SH-SY5Y (cell line): ENCODE results near the gene HOXB4.

Source experiments
- GATA2 ChIP-seq: IDR thresholded peaks from 2 replicates; pipeline ENCODE4 v1.6.1; 2011; ENCODE audit warnings: mild to moderate bottlenecking, low read depth, low read length
- GATA3 ChIP-seq: IDR thresholded peaks from 2 replicates; pipeline ENCODE4 v1.6.1; 2011; ENCODE audit warnings: low read depth, mild to moderate bottlenecking, low read length, moderate library complexity

The HOXB4 gene

DNA sequence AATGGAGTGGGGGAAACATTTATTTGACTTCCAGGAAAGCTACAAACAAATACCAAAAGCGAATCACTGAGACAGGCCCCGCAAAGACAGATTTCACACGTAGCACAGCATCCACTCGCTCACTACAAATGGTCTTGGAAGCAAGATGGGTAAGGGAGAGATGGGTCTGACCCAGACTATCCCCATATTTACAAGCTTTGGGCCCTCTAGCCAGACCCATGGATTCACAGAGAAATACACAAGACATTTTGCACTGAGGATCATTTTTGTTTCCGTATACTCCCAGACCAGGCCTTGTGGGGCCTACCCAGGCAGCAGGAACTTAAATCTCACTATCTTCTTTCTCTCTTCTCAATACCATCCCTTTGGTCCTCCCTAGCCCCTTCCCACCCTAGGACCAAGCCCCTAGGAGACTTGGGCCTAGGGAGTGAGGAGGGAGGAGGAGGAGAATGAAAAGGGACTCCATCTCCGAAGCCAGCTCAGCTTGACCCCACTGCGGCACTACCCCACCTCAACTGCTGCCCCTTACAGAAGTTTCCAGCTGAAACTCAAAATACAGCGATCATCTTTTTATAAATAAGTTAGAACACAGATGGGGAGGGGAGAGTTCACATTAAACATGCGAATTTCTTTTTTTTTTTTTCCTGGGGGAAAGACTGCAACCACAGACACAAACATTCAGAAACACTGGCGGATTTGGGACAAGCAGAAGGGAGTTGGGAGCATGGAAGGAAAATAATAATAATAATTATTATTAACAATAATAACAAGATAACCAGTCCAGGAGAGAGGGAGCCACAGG, 13.3 kb upstream of the HOXB4 start:
- TF ChIP-seq GATA3 = no peak
- TF ChIP-seq GATA2 = no peak

DNA sequence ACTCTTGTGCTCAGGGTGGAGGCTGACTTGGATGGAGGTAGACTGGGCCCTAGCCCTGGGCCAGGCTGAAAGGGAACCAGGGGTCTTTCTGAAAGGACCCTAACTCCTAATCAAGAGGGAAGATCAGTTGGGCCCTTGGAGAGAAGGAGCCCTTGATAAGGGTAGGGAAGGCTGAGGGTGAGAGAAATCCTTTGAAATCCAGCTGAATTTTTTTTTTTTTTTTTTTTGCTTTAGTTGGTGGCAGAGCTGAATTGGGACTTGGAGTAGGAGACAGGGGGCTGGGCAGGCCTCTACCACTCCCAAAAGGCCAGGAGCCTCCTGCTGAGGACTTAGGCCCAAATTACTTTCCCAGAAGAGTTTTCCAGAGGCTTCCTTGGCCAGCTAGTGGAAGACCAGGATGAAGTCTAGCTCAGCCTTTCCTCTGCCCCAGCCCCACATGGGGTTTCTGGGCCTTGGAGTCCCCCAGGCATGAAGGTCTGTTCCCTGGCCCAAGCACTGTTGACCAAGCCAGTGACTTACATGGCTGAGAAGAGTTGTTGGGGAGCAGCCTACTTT, 12.5 kb upstream of the HOXB4 start:
- TF ChIP-seq GATA3 (no peak), GATA2 (no peak)

DNA sequence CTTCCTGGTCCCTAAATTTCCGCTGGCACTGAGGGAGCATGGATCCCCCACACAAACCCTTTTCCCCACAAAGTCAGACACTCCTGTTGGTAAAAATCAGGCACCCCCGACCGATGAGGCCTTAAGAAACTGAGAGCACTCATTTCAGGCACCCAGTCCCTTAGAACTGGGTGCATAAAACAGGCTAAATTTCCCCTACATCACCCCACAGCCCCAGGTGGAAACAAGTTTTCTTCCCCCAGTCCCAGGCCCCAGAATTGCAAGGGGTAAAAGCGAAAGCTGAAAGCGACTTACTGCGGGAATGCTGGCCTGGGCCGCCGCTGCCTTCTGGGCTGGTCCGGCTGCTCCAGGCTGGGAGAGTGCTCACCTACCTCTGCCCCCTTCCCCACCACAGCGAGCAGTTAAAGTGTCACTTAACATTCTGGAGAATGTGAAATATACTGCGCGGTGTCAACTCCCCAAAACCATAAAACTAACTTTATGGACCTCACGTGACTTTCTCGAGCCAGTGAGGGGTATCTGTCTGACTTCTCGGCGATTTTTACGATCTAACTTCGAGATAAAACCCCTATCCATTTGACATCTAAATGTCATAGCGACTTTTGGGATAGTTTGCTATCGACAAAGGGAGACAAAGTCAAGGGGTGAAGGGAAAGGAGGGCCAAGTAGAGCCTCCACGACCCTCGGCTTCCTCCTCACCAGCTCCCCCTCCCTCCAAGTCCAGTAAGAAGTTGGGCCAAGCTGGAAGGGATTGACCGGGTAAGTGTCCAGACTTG, 11.9 kb upstream of the HOXB4 start, which contains the start of gene HOXB3:
TSS of gene HOXB3 (minus strand) at position 411 of the 776 bp plus-strand sequence. CDS start 37,767 bp downstream, outside the sequence.
- TF ChIP-seq GATA3 (no peak), GATA2 (no peak)

DNA sequence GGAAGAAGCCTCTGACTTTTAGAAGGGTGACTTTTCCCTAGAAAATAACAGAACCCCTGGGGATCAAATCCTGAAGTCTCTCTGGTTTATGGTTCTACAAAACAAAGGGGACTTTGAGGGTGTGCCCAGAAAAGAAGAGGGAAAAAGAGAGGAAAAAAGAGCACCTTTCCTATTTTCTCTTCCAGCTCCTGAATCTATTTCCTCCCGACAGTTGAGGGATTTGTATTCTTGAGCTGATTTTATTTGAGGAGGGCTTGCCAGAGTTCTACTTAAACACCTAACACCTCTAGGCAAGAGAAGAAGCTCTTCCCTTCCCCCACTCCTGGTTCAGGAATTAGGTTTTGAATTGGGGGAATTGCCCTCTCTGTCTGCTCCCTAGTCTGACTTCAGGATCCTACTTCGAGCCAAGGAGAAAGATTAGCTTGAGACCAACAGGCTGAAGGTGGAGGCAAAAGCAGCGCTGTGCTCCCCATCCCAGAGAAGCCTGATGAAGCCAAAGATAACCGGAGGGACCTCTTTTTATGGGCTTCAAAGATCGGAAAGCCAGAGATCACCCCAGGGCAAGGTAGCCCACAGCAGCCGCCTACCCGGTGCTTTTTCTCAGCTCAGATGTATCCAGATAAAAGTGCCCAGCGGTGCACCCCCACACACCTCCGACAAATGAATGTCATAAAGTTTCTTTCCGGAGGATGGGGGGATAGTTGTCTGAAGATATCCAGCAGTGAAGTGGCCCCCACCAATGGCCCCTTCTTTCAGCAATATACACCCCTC, 11.1 kb upstream of the HOXB4 start:
- no peak for TF ChIP-seq GATA3
- TF ChIP-seq GATA2 = no peak

DNA sequence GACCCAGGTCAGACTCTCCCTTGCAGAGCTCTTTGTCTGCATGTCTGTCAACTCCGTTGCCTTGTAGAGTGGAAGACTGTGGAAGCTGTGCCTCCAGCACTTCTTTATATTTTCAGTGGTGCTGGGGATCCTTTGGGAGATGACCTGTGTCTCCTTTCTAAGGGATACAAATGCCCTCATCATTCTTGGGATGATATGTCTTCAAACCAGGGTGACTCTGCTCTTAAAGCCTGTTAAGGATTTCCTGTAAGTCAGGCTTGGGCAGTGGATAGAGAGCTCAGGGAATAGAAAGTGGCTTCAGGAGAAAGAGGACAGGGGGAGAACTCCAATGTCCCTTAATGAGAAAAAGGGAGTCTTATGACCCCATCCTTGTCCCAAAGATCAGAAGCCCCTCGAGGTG, 10.4 kb upstream of the HOXB4 start:
- TF ChIP-seq GATA2 (no peak), GATA3 (no peak)

DNA sequence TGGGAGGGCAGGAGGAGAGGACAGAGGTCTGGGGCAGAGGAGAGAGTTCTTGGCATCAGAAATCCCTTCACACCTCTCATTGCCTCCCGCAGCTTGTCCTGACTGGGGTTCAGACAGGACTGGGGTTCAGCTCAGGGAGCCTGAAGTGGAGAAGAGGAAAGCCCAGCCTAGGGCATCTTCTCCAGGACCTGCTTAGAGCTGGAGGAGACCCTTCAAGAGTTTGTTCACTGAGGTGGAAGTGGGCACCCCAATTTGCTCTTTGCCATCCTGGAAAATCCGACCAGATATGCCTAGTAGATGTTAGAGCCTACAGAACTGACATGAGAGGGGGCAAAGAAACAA, 9.9 kb upstream of the HOXB4 start:
- TF ChIP-seq GATA2 (no peak), GATA3 (no peak)

DNA sequence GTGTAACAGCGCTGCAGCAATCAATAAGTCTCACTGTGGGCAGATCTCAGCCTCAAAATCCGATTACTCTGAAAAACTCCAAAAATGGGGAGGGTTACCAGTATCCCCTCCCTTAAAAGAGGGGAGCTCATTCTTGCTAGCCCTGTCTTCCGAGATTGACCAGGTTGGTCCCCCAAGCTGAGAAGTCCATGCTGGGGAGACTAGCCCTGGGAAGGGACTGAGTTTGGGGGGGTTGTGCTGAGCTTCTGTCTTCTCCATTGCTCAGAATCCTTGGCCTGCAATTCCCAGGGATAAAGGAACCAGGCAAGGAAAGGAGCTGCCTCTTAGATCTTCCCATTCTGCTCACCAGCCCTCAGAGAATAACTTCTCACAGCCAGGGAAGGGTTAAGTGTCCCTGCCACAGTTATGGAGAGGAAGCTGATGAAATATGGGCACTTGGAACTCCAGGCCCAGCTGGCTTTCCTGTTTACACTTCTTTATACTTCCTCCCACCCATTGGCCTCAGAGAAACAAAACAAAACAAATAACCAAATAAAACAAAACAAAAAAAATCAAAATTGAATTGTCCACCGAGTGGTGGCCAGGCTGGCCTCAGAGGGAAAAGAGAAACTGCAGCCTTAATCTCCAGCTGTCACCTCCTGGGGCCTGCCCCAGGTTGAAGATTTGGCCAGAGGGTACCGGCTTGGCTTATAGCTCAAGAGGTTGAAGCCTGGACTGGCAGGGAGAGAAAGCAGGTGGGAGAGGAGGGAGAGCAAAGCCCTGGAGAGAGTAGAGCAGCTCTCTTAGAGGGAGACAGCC, 9.3 kb upstream of the HOXB4 start:
- TF ChIP-seq GATA3 (no peak), GATA2 (no peak)

DNA sequence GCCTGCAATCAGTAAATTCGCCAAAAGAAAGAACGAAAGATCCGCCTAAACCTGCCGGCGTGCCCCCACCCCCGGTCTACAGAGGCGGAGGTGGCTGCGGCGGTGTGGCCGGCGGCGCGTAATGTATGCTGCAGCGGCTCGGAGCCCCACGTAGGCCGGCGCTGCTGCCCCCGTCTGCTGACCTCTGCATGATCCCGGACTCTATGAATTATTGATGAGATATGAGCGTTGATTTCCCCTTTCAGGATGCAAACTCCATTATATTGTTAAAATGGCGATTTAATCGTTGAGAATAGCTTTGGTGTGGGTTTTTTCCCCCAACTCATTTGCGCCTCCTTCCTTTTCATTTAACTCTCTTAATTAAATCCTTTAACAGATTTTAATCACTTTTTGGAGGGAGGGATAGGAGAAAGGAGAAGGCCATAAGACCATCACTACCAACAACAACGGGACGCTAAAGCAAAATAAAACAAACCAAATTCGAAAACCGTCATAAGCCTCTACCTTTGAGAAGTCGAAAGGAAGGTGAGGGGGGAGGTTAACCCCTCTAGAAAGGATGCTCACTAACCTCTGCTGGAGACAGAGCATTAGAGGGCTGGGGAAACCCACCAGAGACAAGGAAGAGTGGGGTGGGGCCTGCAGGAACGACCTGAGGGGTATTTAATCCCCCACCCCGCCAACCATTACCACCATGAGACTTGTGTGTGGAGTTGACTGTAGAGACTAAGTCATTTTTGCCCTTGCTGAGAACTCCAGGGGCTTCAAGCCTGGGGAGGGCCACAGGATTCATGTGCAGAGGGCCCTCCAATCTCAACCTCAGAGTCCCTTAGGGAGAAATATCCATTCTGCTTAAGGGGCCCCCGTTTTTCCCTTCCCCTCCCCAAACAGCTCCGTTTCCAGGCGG, 8.5 kb upstream of the HOXB4 start:
- TF ChIP-seq GATA3 (no peak), GATA2 (no peak)

DNA sequence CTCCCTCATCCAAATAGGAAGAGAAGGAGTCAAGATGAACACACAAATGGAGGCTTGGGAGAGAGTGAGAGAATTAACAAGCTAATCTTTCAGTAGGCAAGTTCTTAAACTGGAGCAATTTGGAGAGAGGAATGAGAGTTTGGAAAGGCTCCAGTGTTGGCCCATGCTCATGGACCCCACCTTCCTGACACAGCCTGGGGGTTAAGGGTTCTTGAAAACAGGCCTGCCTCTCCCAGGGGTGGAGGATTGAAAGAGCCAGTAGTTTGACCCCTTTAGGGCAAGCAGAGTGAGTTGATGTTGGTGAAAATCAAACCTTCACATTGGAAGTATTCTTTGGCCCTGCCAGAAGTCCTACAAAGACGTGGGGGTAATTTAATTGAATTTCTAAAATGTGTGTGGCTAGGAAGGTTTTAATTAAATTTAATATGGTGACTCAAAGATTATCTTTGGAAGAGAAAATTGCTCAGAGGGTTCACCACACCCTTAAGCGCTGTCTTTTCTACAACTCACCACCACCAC, 6.1 kb upstream of the HOXB4 start:
- TF ChIP-seq GATA2 (no peak), GATA3 (no peak)

DNA sequence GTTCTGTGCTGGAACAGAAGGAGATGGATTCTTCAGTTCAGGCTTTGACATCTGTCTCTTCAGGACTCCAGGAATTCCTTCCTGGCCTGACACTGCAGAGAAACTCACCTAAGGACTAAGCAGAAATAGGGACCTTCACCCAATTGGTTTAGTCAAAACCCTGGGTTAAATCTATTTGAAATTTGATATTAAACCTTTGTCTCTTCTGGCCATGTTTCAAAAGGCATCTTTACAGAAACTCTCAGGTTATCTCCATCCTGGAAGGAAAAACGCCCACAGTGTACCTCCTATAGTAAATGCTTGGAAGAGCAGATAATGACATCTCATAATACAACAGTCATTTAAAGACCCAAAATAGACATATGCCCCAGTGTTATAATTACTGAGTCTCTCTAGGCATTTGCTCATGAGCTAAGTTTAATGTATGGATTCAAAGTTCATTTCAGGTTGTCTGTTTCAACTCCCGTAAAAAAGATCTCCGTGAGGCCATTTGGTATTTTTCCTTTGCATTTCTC, 5.6 kb upstream of the HOXB4 start:
- no peak for TF ChIP-seq GATA3
- no peak for TF ChIP-seq GATA2

DNA sequence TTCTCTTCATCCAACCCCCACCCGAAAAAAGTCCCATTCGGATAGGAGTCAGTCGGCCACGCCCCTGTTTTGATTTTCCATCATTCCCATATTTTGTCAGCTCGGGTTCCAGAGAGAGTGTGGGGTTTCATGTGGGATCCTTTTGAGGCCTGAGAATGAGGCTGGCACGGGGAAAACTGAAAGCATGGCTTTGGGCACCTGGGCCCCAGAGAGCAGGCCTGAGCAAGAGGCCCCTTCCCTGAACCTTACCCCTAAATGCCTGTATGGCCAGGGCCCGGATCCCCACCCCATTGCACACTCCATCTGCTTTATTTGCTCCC, 4.6 kb upstream of the HOXB4 start:
- no peak for TF ChIP-seq GATA3
